HG03558 (cell line): ENCODE results near the gene RPA1.

Experiments used
- ATAC-seq: cut with Tn5 transposase; IDR thresholded peaks from one replicate; pipeline ENCODE4 v1.9.1; 2021; ENCODE audit warnings: moderate number of reproducible peaks; ENCODE audit not compliant: unreplicated experiment; ENCODE audit errors: extremely low read depth

Gene RPA1

GRCh38 chr17:1936766-1937165 lies 107.0 kb downstream of the RPA1 start:
- ATAC-seq = no peak

- ATAC-seq = no peak
These were observed 107.7 kb downstream of the RPA1 start for GRCh38 chr17:1937461-1937860.

GRCh38 chr17:1939981-1940809 lies 110.4 kb downstream of the RPA1 start:
- ATAC-seq = no peak

- no peak for ATAC-seq
These were observed 111.0 kb downstream of the RPA1 start for GRCh38 chr17:1940810-1941185.

- ATAC-seq = no peak
These were observed 111.7 kb downstream of the RPA1 start for GRCh38 chr17:1941272-1942065.

GRCh38 chr17:1942066-1942365 lies 112.2 kb downstream of the RPA1 start:
- no peak for ATAC-seq

GRCh38 chr17:1942666-1943435 lies 113.0 kb downstream of the RPA1 start:
- ATAC-seq = no peak

- no peak for ATAC-seq
These were observed 113.6 kb downstream of the RPA1 start for GRCh38 chr17:1943436-1943831.

- ATAC-seq = no peak
These were observed 115.8 kb downstream of the RPA1 start for GRCh38 chr17:1945621-1946020.

- no peak for ATAC-seq
These were observed 116.5 kb downstream of the RPA1 start for GRCh38 chr17:1946021-1946932.

GRCh38 chr17:1947229-1947742 lies 117.5 kb downstream of the RPA1 start:
- no peak for ATAC-seq

GRCh38 chr17:1947743-1948516 lies 118.1 kb downstream of the RPA1 start:
- no peak for ATAC-seq

- ATAC-seq = no peak
These were observed 118.7 kb downstream of the RPA1 start for GRCh38 chr17:1948517-1948825.
